ENCODE results near the gene ROBO2. TPM values are rescaled to one million over a fixed set of nuclear protein-coding genes. Genes with fewer than 3 reads are reported as not detected.
A peak's percentile ranks its signal among the peaks of the same experiment; 100 is the strongest.

The ROBO2 gene
- total and polyA plus RNA-seq, 2 donors from 2014 or later = 1.3 to 1.6 TPM

- Histone ChIP-seq H3K36me3 (ENCODE audit: control insufficient read depth in 2 of 3, insufficient read depth in 3 of 3, low read length in 3 of 3) (no peaks in the 10 kb centered on the region), H3K9ac (ENCODE audit: low read length in 3 of 3) (no peak overlapping the region), H3K9me3 (ENCODE audit: control insufficient read depth in 2 of 3, insufficient read depth in 1 of 3, low read length in 3 of 3) (no peaks in the 10 kb centered on the region), H3K27me3 (ENCODE audit: control insufficient read depth, insufficient read depth, low read length) (no peaks in the 10 kb centered on the region), H3K4me3 (ENCODE audit: low read length in 3 of 3) (no peak overlapping the region), H3K27ac (ENCODE audit: low read depth in 2 of 2, low read length in 2 of 2) (no peak overlapping the region), H3K4me1 (ENCODE audit: control insufficient read depth in 2 of 3, insufficient read depth in 2 of 3, low read depth in 1 of 3, low read length in 3 of 3) (peaks cover 0 to 13% (median 6%) of the 10 kb centered on the region in 3 donors)
- TF ChIP-seq CTCF (IDR thresholded peaks at IDR 0.05; ENCODE audit: borderline replicate concordance, extremely low read depth, insufficient read depth) = no peak
- DNase-seq (no peak), FAIRE-seq (no peak)
- intact Hi-C loops (cut with DNase I) = no loop called here
These were observed 426.7 kb downstream of the ROBO2 start for GRCh38 chr3:77466562-77467115.

- Histone ChIP-seq H3K27ac (ENCODE audit: low read depth in 2 of 2, low read length in 2 of 2) (peak overlapping the region in 1 of 2 donors; percentile 43), H3K9ac (ENCODE audit: low read length in 3 of 3) (no peak overlapping the region), H3K27me3 (ENCODE audit: control insufficient read depth, insufficient read depth, low read length) (no peaks in the 10 kb centered on the region), H3K9me3 (ENCODE audit: control insufficient read depth in 2 of 3, insufficient read depth in 1 of 3, low read length in 3 of 3) (no peaks in the 10 kb centered on the region), H3K4me1 (ENCODE audit: control insufficient read depth in 2 of 3, insufficient read depth in 2 of 3, low read depth in 1 of 3, low read length in 3 of 3) (peaks cover 0 to 13% (median 6%) of the 10 kb centered on the region in 3 donors), H3K4me3 (ENCODE audit: low read length in 3 of 3) (peak overlapping the region in 1 of 3 donors; percentile 33), H3K36me3 (ENCODE audit: control insufficient read depth in 2 of 3, insufficient read depth in 3 of 3, low read length in 3 of 3) (no peaks in the 10 kb centered on the region)
- DNase-seq (peak in 3 of 5 donors; percentile 21 to 64 (median 44)), FAIRE-seq (peak; percentile 76)
- TF ChIP-seq CTCF (IDR thresholded peaks at IDR 0.05; ENCODE audit: borderline replicate concordance, extremely low read depth, insufficient read depth) = no peak
- intact Hi-C loops (cut with DNase I) = no loop called here
These were observed 428.1 kb downstream of the ROBO2 start for GRCh38 chr3:77467702-77468625.

- intact Hi-C loops (cut with DNase I) = no loop called here
- Histone ChIP-seq H3K4me1 (ENCODE audit: control insufficient read depth in 2 of 3, insufficient read depth in 2 of 3, low read depth in 1 of 3, low read length in 3 of 3) (peaks cover 0 to 13% (median 6%) of the 10 kb centered on the region in 3 donors), H3K4me3 (ENCODE audit: low read length in 3 of 3) (no peak overlapping the region), H3K36me3 (ENCODE audit: control insufficient read depth in 2 of 3, insufficient read depth in 3 of 3, low read length in 3 of 3) (no peaks in the 10 kb centered on the region), H3K9me3 (ENCODE audit: control insufficient read depth in 2 of 3, insufficient read depth in 1 of 3, low read length in 3 of 3) (no peaks in the 10 kb centered on the region), H3K9ac (ENCODE audit: low read length in 3 of 3) (no peak overlapping the region), H3K27me3 (ENCODE audit: control insufficient read depth, insufficient read depth, low read length) (no peaks in the 10 kb centered on the region), H3K27ac (ENCODE audit: low read depth in 2 of 2, low read length in 2 of 2) (peak overlapping the region in 1 of 2 donors; percentile 43)
- DNase-seq (no peak), FAIRE-seq (no peak)
- TF ChIP-seq CTCF (IDR thresholded peaks at IDR 0.05; ENCODE audit: borderline replicate concordance, extremely low read depth, insufficient read depth) = no peak
These were observed 428.7 kb downstream of the ROBO2 start for GRCh38 chr3:77468626-77469020.
